Uterus (tissue), 4 donors: ENCODE results near the gene FOXA3. TPM values are rescaled to one million over a fixed set of nuclear protein-coding genes. Genes with fewer than 3 reads are reported as not detected.

Source experiments
- DNase-seq, 2 donors: peaks; one replicate each; pipeline ENCODE4 v3.0.0-alpha.2; 2019 to 2020
- H3K27ac ChIP-seq, 2 donors: fragments of 200-600 bp; sonication (generic); 1 replicate in 1 of 2; 2 replicates in 1 of 2; pipeline ENCODE4 v1.5.1; 2016 to 2018
- H3K27me3 ChIP-seq, 2 donors: fragments of 200-600 bp; sonication (generic); one replicate each; pipeline ENCODE4 v1.5.1; 2018 to 2019; ENCODE audit warnings: control low read depth in 1 of 2
- H3K36me3 ChIP-seq, 2 donors: fragments of 200-600 bp; sonication (generic); one replicate each; pipeline ENCODE4 v1.5.1; 2019; ENCODE audit warnings: control low read depth in 1 of 2
- H3K4me1 ChIP-seq, 2 donors: fragments of 200-600 bp; sonication (generic); one replicate each; pipeline ENCODE4 v1.5.1; 2018 to 2019; ENCODE audit warnings: control low read depth in 1 of 2
- H3K4me3 ChIP-seq, 2 donors: fragments of 200-600 bp; sonication (generic); 1 replicate in 1 of 2; 2 replicates in 1 of 2; pipeline ENCODE4 v1.5.1; 2018 to 2019; ENCODE audit warnings: mild to moderate bottlenecking in 1 of 2
- H3K9me3 ChIP-seq, 2 donors: fragments of 200-600 bp; sonication (generic); one replicate each; pipeline ENCODE4 v1.5.1; 2019; ENCODE audit warnings: control low read depth in 1 of 2
- POLR2A ChIP-seq, 2 donors: fragments of 450-650 bp; IDR thresholded peaks; one replicate each; pipeline ENCODE4 v1.6.1; 2016; ENCODE audit warnings: antibody characterized with exemption in 2 of 2, mild to moderate bottlenecking in 1 of 2, moderate library complexity in 1 of 2
- intact Hi-C: fragments of 100-400 bp; cut with DNase I; formaldehyde crosslinking; loops from one replicate; pipeline ENCODE4 v1.15.1; 2023; ENCODE audit warnings: low total_unique reads
- total RNA-seq, 4 donors: library from RNA; depleted of rRNA in 3 of 4; stranded (reverse); fragments of >200 nt in 3 of 4; gene quantifications; one replicate each; pipeline versions ENCODE4 v1.1.0 to v1.2.4, GENCODE V29; 2014 to 2023
- TF ChIP-seq, protein P1 (sequence below), 4 experiments: fragments of 200-600 bp in 2 of 4; fragments of 450-650 bp in 2 of 4; sonication (generic) in 2 of 4; IDR thresholded peaks; one replicate each; pipeline ENCODE4 v1.5.1; 2016 to 2019; ENCODE audit warnings: antibody characterized with exemption in 4 of 4, mild to moderate bottlenecking in 2 of 4, moderate library complexity in 1 of 4
- donor health status: DM: yes; HTN: yes; CAD: no.

FOXA3 gene
- total RNA-seq, 4 donors from 2014 or later, result not detected

DNA sequence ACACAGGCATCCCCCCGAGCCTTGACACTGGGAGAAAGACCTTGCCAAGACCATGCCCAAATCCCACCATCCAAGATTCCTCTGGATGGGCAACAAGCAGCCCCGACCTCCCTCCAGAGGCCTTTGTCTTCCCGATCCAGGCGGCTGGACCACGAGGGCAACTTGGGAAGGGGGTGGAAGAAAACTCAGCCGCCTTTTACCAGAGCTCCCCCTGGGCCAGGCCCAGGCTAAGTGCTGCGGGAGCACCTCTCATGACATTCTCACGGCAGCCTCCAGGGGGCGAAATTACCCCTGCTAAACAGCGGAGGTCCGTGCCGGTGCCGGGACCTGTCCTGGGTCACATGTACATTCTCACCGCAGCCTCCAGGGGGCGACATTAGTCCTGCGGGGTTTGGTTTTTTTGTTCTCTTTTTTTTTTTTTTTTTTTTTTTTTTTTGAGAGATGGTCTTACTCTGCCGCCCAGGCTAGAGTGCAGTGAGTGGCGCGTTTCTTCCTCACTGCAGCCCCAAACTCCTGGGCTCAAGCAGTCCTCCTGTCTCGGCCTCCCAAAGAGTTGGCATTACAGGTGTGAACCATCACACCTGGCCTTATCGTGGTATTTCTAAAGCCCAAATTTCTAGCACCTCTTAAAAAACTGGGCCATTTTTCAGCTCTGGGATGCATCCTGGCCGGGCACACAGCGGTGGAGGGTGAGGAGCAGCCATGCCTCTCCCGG, 47.0 kb upstream of the FOXA3 start:
- peak overlapping the region in 1 of 2 donors; percentile 39 for H3K27ac ChIP-seq

DNA sequence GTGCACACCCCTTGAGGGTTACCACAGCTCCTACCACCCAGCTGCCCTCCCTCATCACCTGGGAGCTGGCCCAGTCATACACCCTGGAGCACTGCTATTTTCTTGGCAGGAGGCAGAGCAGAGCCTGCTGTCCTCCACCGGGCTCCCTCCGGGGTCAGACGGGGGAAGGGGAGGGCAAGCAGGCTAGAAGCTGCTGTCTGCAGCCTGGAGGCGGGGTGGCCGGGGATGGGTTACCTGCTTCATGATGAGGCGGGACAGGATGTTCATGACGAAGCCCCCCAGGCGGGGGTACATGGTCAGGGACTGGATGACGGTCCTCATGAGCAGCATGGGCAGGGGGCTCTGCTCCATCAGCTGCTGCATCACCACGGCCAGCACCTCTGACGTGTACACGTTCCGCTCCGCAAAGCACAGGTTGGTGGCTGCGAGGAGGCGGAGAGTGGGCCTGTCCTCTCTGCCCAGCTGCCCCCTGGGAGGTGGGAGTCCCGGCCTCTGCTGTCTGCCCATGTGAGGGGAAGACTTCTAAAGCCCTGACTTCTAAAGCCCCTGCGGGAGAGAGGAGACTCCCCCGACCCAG, 46.3 kb upstream of the FOXA3 start:
- DNase-seq, result no peak
- Histone ChIP-seq H3K36me3 (no peaks in the 10 kb centered on the region), H3K27ac (no peak overlapping the region), H3K4me3 (no peak overlapping the region), H3K9me3 (no peaks in the 10 kb centered on the region), H3K4me1 (no peaks in the 10 kb centered on the region), H3K27me3 (no peaks in the 10 kb centered on the region)
- no peak for TF ChIP-seq POLR2A (IDR thresholded peaks at IDR 0.05)
- TF ChIP-seq, protein P1, sequence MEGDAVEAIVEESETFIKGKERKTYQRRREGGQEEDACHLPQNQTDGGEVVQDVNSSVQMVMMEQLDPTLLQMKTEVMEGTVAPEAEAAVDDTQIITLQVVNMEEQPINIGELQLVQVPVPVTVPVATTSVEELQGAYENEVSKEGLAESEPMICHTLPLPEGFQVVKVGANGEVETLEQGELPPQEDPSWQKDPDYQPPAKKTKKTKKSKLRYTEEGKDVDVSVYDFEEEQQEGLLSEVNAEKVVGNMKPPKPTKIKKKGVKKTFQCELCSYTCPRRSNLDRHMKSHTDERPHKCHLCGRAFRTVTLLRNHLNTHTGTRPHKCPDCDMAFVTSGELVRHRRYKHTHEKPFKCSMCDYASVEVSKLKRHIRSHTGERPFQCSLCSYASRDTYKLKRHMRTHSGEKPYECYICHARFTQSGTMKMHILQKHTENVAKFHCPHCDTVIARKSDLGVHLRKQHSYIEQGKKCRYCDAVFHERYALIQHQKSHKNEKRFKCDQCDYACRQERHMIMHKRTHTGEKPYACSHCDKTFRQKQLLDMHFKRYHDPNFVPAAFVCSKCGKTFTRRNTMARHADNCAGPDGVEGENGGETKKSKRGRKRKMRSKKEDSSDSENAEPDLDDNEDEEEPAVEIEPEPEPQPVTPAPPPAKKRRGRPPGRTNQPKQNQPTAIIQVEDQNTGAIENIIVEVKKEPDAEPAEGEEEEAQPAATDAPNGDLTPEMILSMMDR (IDR thresholded peaks at IDR 0.05), result no peak
- intact Hi-C loops, result no loop called here

More for the DNA sequence above, 47.0 kb upstream of the FOXA3 start:
- intact Hi-C loops, result no loop called here
- Histone ChIP-seq H3K36me3 (no peaks in the 10 kb centered on the region), H3K4me1 (no peaks in the 10 kb centered on the region), H3K4me3 (no peak overlapping the region), H3K27me3 (no peaks in the 10 kb centered on the region), H3K9me3 (no peaks in the 10 kb centered on the region)
- peak; percentile 92 to 93 for DNase-seq
- TF ChIP-seq POLR2A (IDR thresholded peaks at IDR 0.05), result no peak
- TF ChIP-seq, protein P1 (IDR thresholded peaks at IDR 0.05), result peak; percentile 94 to 97 (median 95)

DNA sequence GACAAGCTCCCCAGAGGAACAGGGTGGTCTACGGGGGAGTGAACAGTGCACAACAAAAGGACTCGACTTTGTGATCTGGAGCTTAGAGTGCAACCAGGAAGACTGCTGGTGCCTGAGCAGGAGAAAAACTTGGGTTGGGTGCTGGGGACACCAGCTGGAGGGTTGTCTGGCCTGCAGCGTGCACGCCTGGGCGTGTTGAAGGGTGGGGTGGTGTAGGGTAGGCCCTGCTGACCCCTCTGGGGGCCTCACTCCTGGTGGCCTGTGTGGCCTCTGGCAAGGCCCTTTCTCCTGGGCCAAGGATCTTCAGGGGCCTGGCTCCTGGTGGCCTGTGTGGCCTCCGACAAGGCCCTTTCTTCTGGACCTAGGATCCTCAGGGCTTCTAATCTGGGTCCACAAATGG, 44.4 kb upstream of the FOXA3 start:
- Histone ChIP-seq H3K4me3 (no peak overlapping the region), H3K4me1 (no peaks in the 10 kb centered on the region), H3K27ac (no peak overlapping the region), H3K36me3 (no peaks in the 10 kb centered on the region), H3K9me3 (no peaks in the 10 kb centered on the region), H3K27me3 (no peaks in the 10 kb centered on the region)
- intact Hi-C loops, result no loop called here
- DNase-seq, result no peak
- TF ChIP-seq POLR2A (IDR thresholded peaks at IDR 0.05), result no peak
- TF ChIP-seq, protein P1 (IDR thresholded peaks at IDR 0.05), result no peak

DNA sequence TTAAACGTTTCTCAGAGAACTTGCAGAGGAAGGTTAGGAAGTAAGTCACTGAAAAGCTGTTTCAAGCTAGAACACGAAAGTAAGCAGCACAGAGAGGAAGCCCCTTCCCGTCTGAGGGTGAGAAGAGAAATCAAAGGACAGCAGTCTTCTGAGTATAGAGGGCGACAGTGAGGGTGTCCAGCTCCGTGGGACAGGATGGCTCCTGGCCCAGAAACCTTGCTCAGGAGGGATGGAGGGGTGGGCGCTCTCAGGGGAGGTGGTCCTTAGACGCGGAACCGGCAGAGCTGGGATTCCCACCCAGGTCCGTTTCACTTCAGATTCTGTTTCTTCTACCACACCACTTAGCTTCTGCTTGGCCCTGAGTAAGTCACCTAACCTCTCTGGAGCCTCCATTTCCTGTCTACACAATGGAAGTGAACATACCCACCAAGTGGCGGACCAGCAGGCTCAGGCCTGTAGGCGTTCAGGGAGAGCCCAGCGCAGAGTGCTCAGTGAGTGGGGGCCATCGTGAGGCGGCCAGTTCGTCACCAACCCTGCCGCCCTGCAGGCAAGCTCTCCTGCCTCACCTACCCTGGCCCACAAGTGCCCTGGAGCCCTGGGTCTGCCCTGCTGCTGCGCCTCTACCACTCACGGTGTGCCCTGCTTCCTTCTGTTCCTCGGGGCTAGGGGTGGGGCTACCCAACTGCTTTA, 43.6 kb upstream of the FOXA3 start:
- H3K4me3 ChIP-seq, result no peak overlapping the region
- intact Hi-C loops, result no loop called here
- H3K27ac ChIP-seq, result no peak overlapping the region
- no peak for DNase-seq
- H3K9me3 ChIP-seq, result no peaks in the 10 kb centered on the region
- H3K4me1 ChIP-seq, result no peaks in the 10 kb centered on the region
- no peaks in the 10 kb centered on the region for H3K36me3 ChIP-seq
- TF ChIP-seq, protein P1 (IDR thresholded peaks at IDR 0.05), result no peak
- no peak for TF ChIP-seq POLR2A (IDR thresholded peaks at IDR 0.05)
- H3K27me3 ChIP-seq, result no peaks in the 10 kb centered on the region

DNA sequence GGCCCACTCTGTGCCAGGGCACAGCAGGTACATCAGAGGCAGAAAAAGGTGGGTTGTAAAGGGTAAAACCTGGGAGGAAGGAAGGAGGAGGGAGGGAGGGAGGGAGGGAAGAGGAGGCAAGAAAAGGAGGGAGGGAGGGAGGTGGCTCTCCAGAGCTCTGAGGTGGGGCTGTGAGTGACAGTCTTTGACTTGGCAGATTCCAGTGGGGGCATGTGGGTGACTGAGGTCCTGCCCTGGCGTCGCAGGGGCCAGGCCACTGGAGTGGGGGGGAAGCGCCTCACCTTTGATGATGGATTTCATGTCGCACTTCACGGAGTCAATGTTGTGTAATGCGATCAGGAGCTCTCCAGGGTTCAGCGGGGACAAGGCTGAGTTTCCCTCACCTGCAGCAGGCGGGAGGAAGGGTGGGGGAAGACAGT, 43.0 kb upstream of the FOXA3 start:
- H3K27me3 ChIP-seq, result no peaks in the 10 kb centered on the region
- H3K4me1 ChIP-seq, result no peaks in the 10 kb centered on the region
- no peak overlapping the region for H3K27ac ChIP-seq
- TF ChIP-seq, protein P1 (IDR thresholded peaks at IDR 0.05), result no peak
- no peak for TF ChIP-seq POLR2A (IDR thresholded peaks at IDR 0.05)
- intact Hi-C loops, result no loop called here
- no peaks in the 10 kb centered on the region for H3K36me3 ChIP-seq
- no peak overlapping the region for H3K4me3 ChIP-seq
- no peak for DNase-seq
- no peaks in the 10 kb centered on the region for H3K9me3 ChIP-seq
